ENCODE results near the gene PIP5KL1. TPM values are rescaled to one million over a fixed set of nuclear protein-coding genes. Genes with fewer than 3 reads are reported as not detected.

The PIP5KL1 gene
- total RNA-seq, 2 experiments from 2014 or later, result 0.94 to 2.9 TPM

- Mint-ChIP-seq H3K27ac (no peak overlapping the region), H3K27me3 (no peaks in the 10 kb centered on the region), H3K4me1 (ENCODE audit: low read depth) (peaks cover 5% of the 10 kb centered on the region), H3K36me3 (peaks cover 2% of the 10 kb centered on the region), H3K4me3 (no peak overlapping the region), H3K9me3 (no peaks in the 10 kb centered on the region)
- CTCF ChIA-PET, result interaction anchor here (1.4 kb wide), 1 partner anchor 47 kb away, joined by 6 read pairs; no protein-coding TSS in a partner anchor
- POLR2A ChIA-PET, result no interaction called here
- DNase-seq, result no peak
- intact Hi-C loops (cut with micrococcal nuclease), result no loop called here
Observed at GRCh38 chr9:127874301-127875221, 56.0 kb downstream of the PIP5KL1 start.

GRCh38 chr9:127873886-127874285, 56.7 kb downstream of the PIP5KL1 start:
- DNase-seq, result no peak
- no peak overlapping the region for H3K27ac Mint-ChIP-seq
- CTCF ChIA-PET, result interaction anchor here (1.4 kb wide), 1 partner anchor 48 kb away, joined by 6 read pairs; no protein-coding TSS in a partner anchor
- no peaks in the 10 kb centered on the region for H3K27me3 Mint-ChIP-seq
- H3K9me3 Mint-ChIP-seq, result no peaks in the 10 kb centered on the region
- intact Hi-C loops (cut with micrococcal nuclease), result no loop called here
- H3K4me3 Mint-ChIP-seq, result no peak overlapping the region
- no peaks in the 10 kb centered on the region for H3K36me3 Mint-ChIP-seq
- POLR2A ChIA-PET, result no interaction called here
- H3K4me1 Mint-ChIP-seq (ENCODE audit: low read depth), result peaks cover 2% of the 10 kb centered on the region

GRCh38 chr9:127873223-127873691, 57.3 kb downstream of the PIP5KL1 start:
- intact Hi-C loops (cut with micrococcal nuclease), result no loop called here
- POLR2A ChIA-PET, result no interaction called here
- Mint-ChIP-seq H3K36me3 (no peaks in the 10 kb centered on the region), H3K27ac (no peak overlapping the region), H3K27me3 (no peaks in the 10 kb centered on the region), H3K4me3 (no peak overlapping the region), H3K4me1 (ENCODE audit: low read depth) (peaks cover 2% of the 10 kb centered on the region), H3K9me3 (no peaks in the 10 kb centered on the region)
- DNase-seq, result no peak
- CTCF ChIA-PET, result interaction anchor here (1.4 to 4.5 kb wide), 3 partner anchors 9 to 48 kb away, joined by 5 to 53 read pairs (median 6); no protein-coding TSS in a partner anchor

- ChIA-PET POLR2A (no interaction called here), CTCF (interaction anchor here (1.1 to 4.5 kb wide), 3 partner anchors 10 to 48 kb away, joined by 5 to 53 read pairs (median 5); no protein-coding TSS in a partner anchor)
- H3K27me3 Mint-ChIP-seq, result no peaks in the 10 kb centered on the region
- H3K4me1 Mint-ChIP-seq (ENCODE audit: low read depth), result peaks cover 2% of the 10 kb centered on the region
- no peak overlapping the region for H3K4me3 Mint-ChIP-seq
- H3K36me3 Mint-ChIP-seq, result no peaks in the 10 kb centered on the region
- no peak for DNase-seq
- intact Hi-C loops (cut with micrococcal nuclease), result no loop called here
- H3K27ac Mint-ChIP-seq, result no peak overlapping the region
- no peaks in the 10 kb centered on the region for H3K9me3 Mint-ChIP-seq
Observed at GRCh38 chr9:127872369-127873222, 58.0 kb downstream of the PIP5KL1 start.

GRCh38 chr9:127871531-127871930, 59.0 kb downstream of the PIP5KL1 start:
- intact Hi-C loops (cut with micrococcal nuclease), result no loop called here
- POLR2A ChIA-PET, result no interaction called here

GRCh38 chr9:127870887-127871286, 59.7 kb downstream of the PIP5KL1 start:
- intact Hi-C loops (cut with micrococcal nuclease), result loop anchor here (1.0 kb wide), 1 partner anchor 136 kb away; the partner anchor contains the start of gene TOR2A
- no peak overlapping the region for H3K27ac Mint-ChIP-seq
- no peak for DNase-seq
- CTCF ChIA-PET, result interaction anchor here (1.0 to 6.9 kb wide), 24 partner anchors 8 to 368 kb away, joined by 3 to 84 read pairs (median 8); partner anchors contain the start of genes AK1 and TOR2A
- H3K36me3 Mint-ChIP-seq, result no peaks in the 10 kb centered on the region
- peaks cover 2% of the 10 kb centered on the region for H3K4me1 Mint-ChIP-seq (ENCODE audit: low read depth)
- POLR2A ChIA-PET, result no interaction called here
- H3K27me3 Mint-ChIP-seq, result no peaks in the 10 kb centered on the region
- H3K9me3 Mint-ChIP-seq, result no peaks in the 10 kb centered on the region
- no peak overlapping the region for H3K4me3 Mint-ChIP-seq

More at GRCh38 chr9:127871531-127871930, 59.0 kb downstream of the PIP5KL1 start:
- CTCF ChIA-PET, result interaction anchor here (1.6 to 6.9 kb wide), 4 partner anchors 11 to 297 kb away, joined by 3 to 84 read pairs (median 36); partner anchors contain the start of gene TOR2A
- DNase-seq, result no peak
- H3K27ac Mint-ChIP-seq, result no peak overlapping the region
- no peaks in the 10 kb centered on the region for H3K9me3 Mint-ChIP-seq
- no peaks in the 10 kb centered on the region for H3K36me3 Mint-ChIP-seq
- H3K4me1 Mint-ChIP-seq (ENCODE audit: low read depth), result no peaks in the 10 kb centered on the region
- H3K27me3 Mint-ChIP-seq, result no peaks in the 10 kb centered on the region
- H3K4me3 Mint-ChIP-seq, result no peak overlapping the region

Other genes with a start within 250 kb of the PIP5KL1 start
- gene CFAP157, start 223.8 kb downstream of the PIP5KL1 start, total RNA-seq, result under 1 TPM in 1 of 2 experiments, not detected in 1; 0.10 TPM
- 10 to 100 TPM; 20.9 to 22.7 TPM for gene PTRH1, start 215.1 kb downstream of the PIP5KL1 start, total RNA-seq
- gene TTC16, start 214.7 kb downstream of the PIP5KL1 start, total RNA-seq, result under 1 TPM; 0.61 to 0.69 TPM
- 10 to 100 TPM; 12.7 to 16.2 TPM for gene TOR2A, start 195.5 kb downstream of the PIP5KL1 start, total RNA-seq
- gene SH2D3C, start 152.1 kb downstream of the PIP5KL1 start, total RNA-seq, result 10 to 100 TPM; 34.5 to 35.3 TPM
- gene CDK9, start 144.7 kb downstream of the PIP5KL1 start, total RNA-seq, result 10 to 100 TPM; 99.4 to 99.6 TPM
- gene FPGS, start 127.9 kb downstream of the PIP5KL1 start, total RNA-seq, result 10 to 100 TPM; 80.0 to 83.9 TPM
- 10 to 100 TPM; 12.0 to 12.2 TPM for gene ENG, start 76.1 kb downstream of the PIP5KL1 start, total RNA-seq
- gene AK1, start 53.1 kb downstream of the PIP5KL1 start, total RNA-seq, result 10 to 100 TPM; 27.7 to 28.5 TPM
- 10 to 100 TPM; 50.1 to 53.8 TPM for gene ST6GALNAC6, start 31.2 kb downstream of the PIP5KL1 start, total RNA-seq
- gene ST6GALNAC4, start 13.7 kb downstream of the PIP5KL1 start, total RNA-seq, result 10 to 100 TPM; 21.2 to 23.5 TPM
- 10 to 100 TPM; 41.5 to 42.0 TPM for gene DPM2, start 7.1 kb upstream of the PIP5KL1 start, total RNA-seq
- gene EEIG1, start 50.2 kb upstream of the PIP5KL1 start, total RNA-seq, result 10 to 100 TPM; 50.7 to 58.0 TPM
- gene NAIF1, start 136.5 kb upstream of the PIP5KL1 start, total RNA-seq, result 10 to 100 TPM; 10.2 to 14.5 TPM
- gene SLC25A25, start 137.5 kb upstream of the PIP5KL1 start, total RNA-seq, result 10 to 100 TPM; 17.1 to 17.3 TPM
- 10 to 100 TPM; 43.4 to 43.6 TPM for gene PTGES2, start 197.0 kb upstream of the PIP5KL1 start, total RNA-seq
- not detected for gene LCN2, start 218.7 kb upstream of the PIP5KL1 start, total RNA-seq
- 10 to 100 TPM; 86.9 to 90.1 TPM for gene BBLN, start 229.5 kb upstream of the PIP5KL1 start, total RNA-seq

All from activated CD4-positive, alpha-beta memory T cell treated with anti-CD3 and anti-CD28 coated beads for 36 hours (primary cell).